CD14-positive monocyte (primary cell): Measurements from ENCODE around the gene PDE7B. TPM values are rescaled to one million over a fixed set of nuclear protein-coding genes. Genes with fewer than 3 reads are reported as not detected.

Experiments used
- DNase-seq, 3 donors: peaks; one replicate each; pipeline ENCODE4 v3.0.0-alpha.2; 2011 to 2022
- H2AFZ ChIP-seq: 2 replicates; pipeline ENCODE4 v1.6.0; 2012; ENCODE audit warnings: mild to moderate bottlenecking, low read depth, low read length, inconsistent platforms; ENCODE audit not compliant: insufficient read depth, poor library complexity, severe bottlenecking
- H3K27ac ChIP-seq, 2 donors: 1 replicate in 1 of 2; 2 replicates in 1 of 2; pipeline ENCODE4 v1.5.1; 2012 to 2013; ENCODE audit warnings: low read length in 2 of 2, control low read depth in 1 of 2, inconsistent platforms in 1 of 2, low read depth in 1 of 2, mild to moderate bottlenecking in 1 of 2
- H3K27me3 ChIP-seq, 2 donors: one replicate each; pipeline versions ENCODE4 v1.6.0 to v1.6.1; 2011 to 2013; ENCODE audit warnings: low read length in 2 of 2; ENCODE audit not compliant: control insufficient read depth in 2 of 2, insufficient read depth in 2 of 2
- H3K36me3 ChIP-seq, 2 donors: replicated peaks in 1 of 2; 1 replicate in 1 of 2; 2 replicates in 1 of 2; pipeline versions ENCODE4 v1.5.1 to v1.6.1; 2012 to 2013; ENCODE audit warnings: low read length in 2 of 2, control low read depth in 1 of 2, inconsistent platforms in 1 of 2, mild to moderate bottlenecking in 1 of 2; ENCODE audit not compliant: insufficient read depth in 2 of 2, control insufficient read depth in 1 of 2
- H3K4me1 ChIP-seq, 2 donors: 1 replicate in 1 of 2; 2 replicates in 1 of 2; pipeline versions ENCODE4 v1.5.1 to v1.6.1; 2012 to 2013; ENCODE audit warnings: low read length in 2 of 2, control low read depth in 1 of 2, inconsistent platforms in 1 of 2, mild to moderate bottlenecking in 1 of 2, moderate library complexity in 1 of 2; ENCODE audit not compliant: insufficient read depth in 2 of 2, control insufficient read depth in 1 of 2
- H3K4me2 ChIP-seq: replicated peaks from 2 replicates; pipeline ENCODE3; 2012; ENCODE audit warnings: low read length, moderate library complexity, mild to moderate bottlenecking; ENCODE audit not compliant: poor library complexity, severe bottlenecking; ENCODE audit errors: extremely low read depth
- H3K4me3 ChIP-seq, 3 experiments: fragments of 200-600 bp in 1 of 3; sonication (generic) in 1 of 3; replicated peaks in 1 of 3; 1 replicate in 2 of 3; 2 replicates in 1 of 3; pipeline ENCODE4 v1.5.1; 2011 to 2013; ENCODE audit warnings: low read length in 3 of 3, mild to moderate bottlenecking in 3 of 3, control low read depth in 2 of 3, low read depth in 2 of 3, inconsistent platforms in 1 of 3, moderate library complexity in 1 of 3
- H3K79me2 ChIP-seq: 2 replicates; pipeline ENCODE4 v1.6.0; 2012; ENCODE audit warnings: mild to moderate bottlenecking, control low read depth, inconsistent platforms, low read length, moderate library complexity; ENCODE audit not compliant: insufficient read depth
- H3K9ac ChIP-seq: 2 replicates; pipeline ENCODE4 v1.6.0; 2017; ENCODE audit warnings: low read length, mild to moderate bottlenecking; ENCODE audit not compliant: insufficient read depth, poor library complexity, severe bottlenecking
- H3K9me3 ChIP-seq, 2 donors: replicated peaks in 1 of 2; 1 replicate in 1 of 2; 2 replicates in 1 of 2; pipeline versions ENCODE4 v1.5.1 to v1.6.1; 2012 to 2013; ENCODE audit warnings: low read length in 2 of 2, control low read depth in 1 of 2; ENCODE audit not compliant: control insufficient read depth in 1 of 2, insufficient read depth in 1 of 2
- H4K20me1 ChIP-seq: 2 replicates; pipeline ENCODE4 v1.6.0; 2012; ENCODE audit warnings: mild to moderate bottlenecking, low read length, control low read depth, moderate library complexity; ENCODE audit not compliant: insufficient read depth
- H3K27ac Mint-ChIP-seq, 7 donors: one replicate each; pipeline ENCODE4 v1.8.0; 2020; ENCODE audit warnings: mild to moderate bottlenecking in 7 of 7, mixed read lengths in 7 of 7, moderate library complexity in 6 of 7, inconsistent platforms in 2 of 7
- H3K27me3 Mint-ChIP-seq, 3 donors: one replicate each; pipeline ENCODE4 v1.8.0; 2021 to 2022; ENCODE audit warnings: low read depth in 3 of 3, mild to moderate bottlenecking in 3 of 3, mixed read lengths in 3 of 3, moderate library complexity in 3 of 3, inconsistent platforms in 1 of 3
- H3K36me3 Mint-ChIP-seq, 2 donors: one replicate each; pipeline ENCODE4 v1.8.0; 2020; ENCODE audit warnings: mixed read lengths in 2 of 2, inconsistent platforms in 1 of 2, mild to moderate bottlenecking in 1 of 2
- H3K4me1 Mint-ChIP-seq: one replicate; pipeline ENCODE4 v1.8.0; 2020; ENCODE audit warnings: mild to moderate bottlenecking, mixed read lengths
- H3K4me3 Mint-ChIP-seq, 2 donors: one replicate each; pipeline ENCODE4 v1.8.0; 2020; ENCODE audit warnings: mild to moderate bottlenecking in 2 of 2, mixed read lengths in 2 of 2, moderate library complexity in 1 of 2
- H3K9me3 Mint-ChIP-seq, 7 donors: one replicate each; pipeline ENCODE4 v1.8.0; 2020 to 2022; ENCODE audit warnings: mixed read lengths in 7 of 7, mild to moderate bottlenecking in 6 of 7, moderate library complexity in 6 of 7, inconsistent platforms in 2 of 7
- WGBS: methylation state at CpG from one replicate; pipeline ENCODE4 v1.1.5; 2013; ENCODE audit warnings: missing lambda C conversion rate; ENCODE audit not compliant: insufficient coverage; 5-methylcytosine and 5-hydroxymethylcytosine counted together
- intact Hi-C, 2 donors: fragments of 100-400 bp; cut with micrococcal nuclease; formaldehyde crosslinking; loops; one replicate each; pipeline versions ENCODE4 v1.15.0 to v1.15.1; 2023
- polyA plus RNA-seq, 3 donors: library from polyadenylated mRNA; depleted of rRNA in 1 of 3; unstranded in 2 of 3; stranded (reverse) in 1 of 3; fragments of 300-500 nt in 2 of 3; fragments of >200 nt in 1 of 3; fragmentation: Illumina TruSeq in 2 of 3; gene quantifications; 1 replicate in 2 of 3; 2 replicates in 1 of 3; pipeline ENCODE4 v1.2.3, GENCODE V29; 2012 to 2021
- TF ChIP-seq, protein P1 (sequence below): fragments of 200-600 bp; IDR thresholded peaks from one replicate; pipeline ENCODE4 v1.8.0; 2022; ENCODE audit warnings: antibody characterized with exemption, mild to moderate bottlenecking

Gene PDE7B
- polyA plus RNA-seq, 3 donors = 0.37 to 1.1 (median 0.89) TPM

DNA sequence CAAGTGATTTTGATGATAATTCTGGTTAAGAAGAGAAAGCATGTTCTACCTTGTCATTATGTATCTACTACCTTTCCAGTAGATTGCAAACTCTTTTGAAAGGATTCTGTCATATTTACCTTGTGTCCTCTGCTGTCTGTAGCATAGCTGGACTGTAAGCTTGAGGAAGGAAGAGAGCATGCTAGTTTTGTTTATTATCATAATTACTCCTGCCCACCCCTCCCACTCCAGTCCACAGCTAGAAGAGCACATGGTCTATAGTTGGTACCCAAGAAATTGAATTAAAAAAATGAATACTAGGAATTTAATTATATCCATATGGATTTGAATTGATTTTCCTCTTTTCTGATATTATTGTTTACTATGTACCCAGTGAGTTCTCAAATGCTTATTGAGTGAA lies 40.2 kb downstream of the PDE7B start:
- H3K27ac ChIP-seq = no peak overlapping the region
- H3K9ac ChIP-seq = no peak overlapping the region
- H3K79me2 ChIP-seq = no peaks in the 10 kb centered on the region
- no peak overlapping the region for H3K4me3 ChIP-seq
- no peaks in the 10 kb centered on the region for H4K20me1 ChIP-seq
- peaks cover 0 to 3% (median 0%) of the 10 kb centered on the region in 7 donors for H3K9me3 Mint-ChIP-seq
- no peak for DNase-seq
- H3K4me1 ChIP-seq = no peaks in the 10 kb centered on the region
- H3K27ac Mint-ChIP-seq = no peak overlapping the region
- TF ChIP-seq, protein P1, sequence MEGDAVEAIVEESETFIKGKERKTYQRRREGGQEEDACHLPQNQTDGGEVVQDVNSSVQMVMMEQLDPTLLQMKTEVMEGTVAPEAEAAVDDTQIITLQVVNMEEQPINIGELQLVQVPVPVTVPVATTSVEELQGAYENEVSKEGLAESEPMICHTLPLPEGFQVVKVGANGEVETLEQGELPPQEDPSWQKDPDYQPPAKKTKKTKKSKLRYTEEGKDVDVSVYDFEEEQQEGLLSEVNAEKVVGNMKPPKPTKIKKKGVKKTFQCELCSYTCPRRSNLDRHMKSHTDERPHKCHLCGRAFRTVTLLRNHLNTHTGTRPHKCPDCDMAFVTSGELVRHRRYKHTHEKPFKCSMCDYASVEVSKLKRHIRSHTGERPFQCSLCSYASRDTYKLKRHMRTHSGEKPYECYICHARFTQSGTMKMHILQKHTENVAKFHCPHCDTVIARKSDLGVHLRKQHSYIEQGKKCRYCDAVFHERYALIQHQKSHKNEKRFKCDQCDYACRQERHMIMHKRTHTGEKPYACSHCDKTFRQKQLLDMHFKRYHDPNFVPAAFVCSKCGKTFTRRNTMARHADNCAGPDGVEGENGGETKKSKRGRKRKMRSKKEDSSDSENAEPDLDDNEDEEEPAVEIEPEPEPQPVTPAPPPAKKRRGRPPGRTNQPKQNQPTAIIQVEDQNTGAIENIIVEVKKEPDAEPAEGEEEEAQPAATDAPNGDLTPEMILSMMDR = no peak
- no peaks in the 10 kb centered on the region for H3K9me3 ChIP-seq
- intact Hi-C loops = no loop called here
- no peak overlapping the region for H3K4me3 Mint-ChIP-seq
- no peaks in the 10 kb centered on the region for H3K27me3 ChIP-seq
- no peak overlapping the region for H3K4me2 ChIP-seq
- H3K4me1 Mint-ChIP-seq = no peaks in the 10 kb centered on the region
- H3K36me3 Mint-ChIP-seq = no peaks in the 10 kb centered on the region
- no peak overlapping the region for H2AFZ ChIP-seq
- H3K36me3 ChIP-seq = no peaks in the 10 kb centered on the region
- peaks cover 0 to 2% (median 0%) of the 10 kb centered on the region in 3 donors for H3K27me3 Mint-ChIP-seq

DNA sequence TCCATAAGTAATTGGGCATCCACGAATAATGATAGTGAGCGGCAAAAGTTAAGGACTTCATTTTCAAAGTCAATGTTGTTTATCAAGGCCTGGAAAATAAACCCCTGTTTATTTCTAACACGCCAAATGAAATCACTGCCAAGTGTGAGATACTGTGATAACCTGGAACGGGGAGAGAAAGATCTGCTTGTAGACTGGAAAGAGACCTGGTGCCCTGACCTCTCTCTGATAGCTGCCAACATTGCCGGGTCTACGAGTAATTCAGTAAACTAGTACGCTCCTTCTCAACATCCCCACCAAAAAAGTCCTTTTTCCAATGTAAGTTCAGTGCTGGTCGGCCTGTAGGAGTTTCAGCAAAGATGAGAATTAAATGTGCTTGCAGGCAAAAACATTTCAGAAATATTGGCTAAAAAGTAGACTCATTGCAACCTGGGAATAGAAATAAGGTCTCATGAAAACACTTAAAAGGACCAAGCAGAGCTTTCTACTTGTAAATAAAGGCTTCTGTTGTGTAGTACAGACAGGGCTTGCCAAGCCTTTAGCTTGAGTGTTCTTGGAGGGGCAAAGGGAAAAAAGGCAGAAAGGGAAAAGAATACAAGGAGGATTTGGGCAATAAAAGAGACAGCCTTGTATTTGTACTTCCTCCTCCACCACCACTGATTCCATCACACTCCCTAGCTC lies 43.9 kb downstream of the PDE7B start:
- H4K20me1 ChIP-seq = no peaks in the 10 kb centered on the region
- no peaks in the 10 kb centered on the region for H3K79me2 ChIP-seq
- WGBS = 96% methylated on average over 4 of the region's 8 CpGs
- H3K27me3 ChIP-seq = no peaks in the 10 kb centered on the region
- no peaks in the 10 kb centered on the region for H3K9me3 ChIP-seq
- no peak for DNase-seq
- no peak overlapping the region for H3K27ac ChIP-seq
- Mint-ChIP-seq H3K27me3 (no peaks in the 10 kb centered on the region), H3K4me3 (no peak overlapping the region), H3K4me1 (no peaks in the 10 kb centered on the region), H3K27ac (peak overlapping the region in 1 of 7 donors; percentile 34), H3K36me3 (no peaks in the 10 kb centered on the region), H3K9me3 (peaks cover 0 to 4% (median under 1%) of the 10 kb centered on the region in 7 donors)
- TF ChIP-seq, protein P1 = no peak
- intact Hi-C loops = no loop called here
- H3K9ac ChIP-seq = no peak overlapping the region
- H3K36me3 ChIP-seq = no peaks in the 10 kb centered on the region
- no peak overlapping the region for H3K4me3 ChIP-seq
- no peak overlapping the region for H2AFZ ChIP-seq
- no peaks in the 10 kb centered on the region for H3K4me1 ChIP-seq
- H3K4me2 ChIP-seq = no peak overlapping the region
